ENCODE measurements around the gene ACSL4.

DNA sequence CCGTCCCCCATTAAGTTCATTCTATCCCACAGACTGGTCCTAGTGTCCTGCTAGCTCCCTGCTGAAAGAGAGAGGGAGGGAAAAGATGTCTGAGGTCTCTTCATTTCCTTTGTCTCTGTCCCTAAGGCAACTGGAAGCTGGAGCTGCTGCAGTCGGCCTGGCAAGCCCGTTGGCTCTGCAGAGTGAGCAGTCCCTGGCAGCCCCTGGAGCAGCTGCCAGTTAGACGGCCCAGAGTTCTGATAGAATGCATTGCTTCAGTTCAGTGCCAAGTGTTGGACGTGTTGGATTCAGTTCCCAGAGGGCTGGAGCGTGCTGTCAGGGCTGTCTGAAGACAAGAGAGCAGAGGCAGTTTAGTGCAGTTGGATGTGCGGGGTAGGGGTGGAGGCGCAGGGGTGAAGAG is 109.1 kb downstream of the ACSL4 start:
- TF ChIP-seq CTCF (IDR thresholded peaks at IDR 0.05) (no peak), POLR2AphosphoS5 (IDR thresholded peaks at IDR 0.05) (no peak), POLR2A (IDR thresholded peaks at IDR 0.05) (no peak), EP300 (IDR thresholded peaks at IDR 0.05) (no peak)
